Measurements from ENCODE around the gene KCNIP4. TPM values are rescaled to one million over a fixed set of nuclear protein-coding genes. Genes with fewer than 3 reads are reported as not detected.

Gene KCNIP4
- total RNA-seq, 1 donor from 2014 or later, result 3.3 TPM

DNA sequence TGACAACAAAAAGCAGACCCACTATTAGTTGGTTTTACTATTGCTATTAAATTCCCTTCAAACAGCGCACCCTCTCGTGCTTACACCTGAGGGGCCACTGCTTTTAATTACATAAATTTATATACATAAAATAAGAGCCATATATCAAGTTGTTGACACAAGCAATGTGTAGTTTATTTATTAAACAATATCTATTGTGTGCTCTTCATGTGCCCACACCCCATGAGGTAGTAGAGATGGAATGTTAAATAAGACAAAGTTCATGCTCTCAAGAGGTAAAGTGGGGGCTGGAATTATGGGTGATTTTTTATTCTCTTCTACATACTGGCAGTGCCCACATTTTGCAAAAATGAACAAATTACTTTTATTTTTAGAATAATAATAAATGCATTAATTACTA is 47.3 kb downstream of the KCNIP4 start:
- no peak for DNase-seq (ENCODE audit: low spot score)

DNA sequence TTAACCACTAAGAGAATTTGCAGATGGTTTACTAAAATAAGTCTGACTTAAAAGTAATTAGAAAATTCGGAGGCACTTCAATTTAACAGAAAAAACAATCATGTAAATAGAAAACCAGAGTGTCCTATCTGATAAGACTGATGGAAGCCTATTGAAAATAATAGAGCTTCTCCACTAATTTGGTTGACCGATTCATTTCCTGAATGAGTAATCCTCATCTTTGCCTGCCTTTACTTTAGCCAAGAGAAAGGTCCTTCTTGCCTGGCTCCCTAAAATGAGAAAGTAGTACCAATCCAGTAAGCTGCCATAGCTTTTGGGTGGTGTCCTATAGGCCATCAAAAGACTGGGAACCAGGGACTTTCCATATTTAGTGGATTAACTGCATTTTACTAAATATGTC is 48.4 kb downstream of the KCNIP4 start:
- DNase-seq (ENCODE audit: low spot score), result no peak

DNA sequence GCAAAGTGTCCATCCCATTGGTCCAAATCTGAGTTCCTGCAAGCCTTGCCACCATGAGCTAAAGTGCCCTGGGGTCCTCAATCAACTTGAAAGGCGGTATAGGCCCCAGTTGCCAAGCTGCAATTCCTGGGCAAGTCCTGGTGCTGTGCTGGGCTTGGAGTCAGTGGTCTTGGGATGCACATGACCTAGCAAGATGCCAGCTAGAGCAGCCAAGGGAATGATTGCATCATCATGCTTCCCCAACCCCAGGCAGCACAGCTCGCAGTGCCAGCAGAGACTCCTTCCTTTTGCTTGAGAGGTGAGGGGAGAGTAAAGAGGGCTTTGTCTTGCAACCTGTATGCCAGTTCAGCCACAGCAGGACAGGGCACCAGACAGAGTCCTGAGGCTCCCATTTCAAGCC is 50.5 kb downstream of the KCNIP4 start:
- no peak for DNase-seq (ENCODE audit: low spot score)

DNA sequence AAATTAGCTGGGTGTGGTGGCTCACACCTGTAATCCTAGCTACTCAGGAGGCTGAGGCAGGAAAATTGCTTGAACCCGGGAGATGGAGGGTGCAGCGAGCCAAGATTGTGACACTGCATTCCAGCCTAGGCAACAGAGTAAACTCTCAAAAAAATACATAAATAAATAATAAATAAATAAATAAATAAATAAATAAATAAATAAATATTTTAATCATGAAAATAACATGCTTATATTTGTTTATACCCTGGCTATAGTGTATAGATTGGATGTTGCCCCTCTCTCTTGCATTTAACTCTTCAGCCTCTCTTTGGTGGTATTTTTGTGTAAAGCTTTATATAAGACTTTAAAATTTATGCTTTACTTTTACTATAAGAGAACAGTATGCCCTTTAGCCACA is 51.8 kb downstream of the KCNIP4 start:
- no peak for DNase-seq (ENCODE audit: low spot score)

- DNase-seq (ENCODE audit: low spot score), result no peak
These were observed 55.4 kb downstream of the KCNIP4 start for GRCh38 chr4:21893136-21893535.

DNA sequence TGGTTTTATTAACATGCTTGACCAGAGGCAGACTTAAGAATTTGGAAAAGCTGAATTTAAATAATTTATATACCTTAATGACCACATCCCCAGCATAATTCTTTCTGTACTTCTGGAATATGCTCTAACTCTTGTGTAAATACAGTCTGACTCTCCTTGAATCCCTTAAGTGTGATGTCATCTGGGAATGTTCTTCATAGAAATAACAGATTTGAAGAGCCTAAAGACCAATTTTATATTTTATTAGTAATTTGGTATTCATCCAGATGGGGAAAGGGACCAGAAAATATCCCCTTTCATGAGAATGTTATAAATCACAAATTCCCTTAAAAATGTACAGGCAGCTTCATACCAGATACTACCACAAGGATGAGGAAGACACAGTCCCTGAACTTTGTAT is 58.3 kb downstream of the KCNIP4 start:
- DNase-seq (ENCODE audit: low spot score), result no peak

GRCh38 chr4:21888195-21888976 is 60.2 kb downstream of the KCNIP4 start:
- DNase-seq (ENCODE audit: low spot score), result no peak

- no peak for DNase-seq (ENCODE audit: low spot score)
These were observed 61.1 kb downstream of the KCNIP4 start for GRCh38 chr4:21887481-21887880.

- DNase-seq (ENCODE audit: low spot score), result no peak
These were observed 62.8 kb downstream of the KCNIP4 start for GRCh38 chr4:21885770-21886169.

DNA sequence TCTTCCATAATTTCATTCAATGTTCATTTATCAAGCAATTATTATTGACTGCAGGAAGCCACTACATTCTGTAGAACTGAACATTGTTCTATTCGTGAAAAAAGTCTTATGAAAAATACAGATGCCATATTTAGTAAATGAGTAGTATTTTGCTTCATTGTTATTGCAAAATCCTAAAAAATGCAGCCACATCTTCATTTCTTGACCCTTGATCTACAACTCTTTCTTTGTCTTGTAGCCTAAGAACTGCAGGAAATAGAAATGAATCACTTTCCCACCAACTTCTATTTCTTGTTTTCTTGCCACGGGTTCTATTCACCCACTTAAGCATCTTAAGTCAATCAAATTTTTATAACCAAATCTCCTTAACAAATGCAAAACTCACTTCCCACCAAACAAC is 63.3 kb downstream of the KCNIP4 start:
- no peak for DNase-seq (ENCODE audit: low spot score)

DNA sequence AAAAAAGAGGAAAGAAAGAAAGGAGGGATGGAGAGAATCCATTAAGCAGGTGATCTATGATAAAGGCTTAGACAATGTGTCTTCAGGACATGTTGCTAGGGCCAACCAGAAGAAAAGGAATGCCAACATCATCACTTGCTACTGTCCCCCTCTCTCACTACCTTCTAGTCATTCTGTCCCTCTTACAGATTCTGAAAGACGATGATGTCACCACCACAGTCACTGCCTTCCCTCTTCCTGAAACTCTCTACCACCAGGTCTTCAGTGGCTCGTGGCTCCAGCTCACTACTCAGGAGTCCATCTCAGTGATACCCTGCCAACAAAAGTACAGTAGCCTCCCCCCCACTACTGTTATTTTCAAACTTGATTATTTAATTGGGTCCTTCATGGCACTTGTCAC is 64.0 kb downstream of the KCNIP4 start:
- no peak for DNase-seq (ENCODE audit: low spot score)

- DNase-seq (ENCODE audit: low spot score), result no peak
These were observed 66.3 kb downstream of the KCNIP4 start for GRCh38 chr4:21882051-21882839.

- DNase-seq (ENCODE audit: low spot score), result no peak
These were observed 69.4 kb downstream of the KCNIP4 start for GRCh38 chr4:21879187-21879586.

DNA sequence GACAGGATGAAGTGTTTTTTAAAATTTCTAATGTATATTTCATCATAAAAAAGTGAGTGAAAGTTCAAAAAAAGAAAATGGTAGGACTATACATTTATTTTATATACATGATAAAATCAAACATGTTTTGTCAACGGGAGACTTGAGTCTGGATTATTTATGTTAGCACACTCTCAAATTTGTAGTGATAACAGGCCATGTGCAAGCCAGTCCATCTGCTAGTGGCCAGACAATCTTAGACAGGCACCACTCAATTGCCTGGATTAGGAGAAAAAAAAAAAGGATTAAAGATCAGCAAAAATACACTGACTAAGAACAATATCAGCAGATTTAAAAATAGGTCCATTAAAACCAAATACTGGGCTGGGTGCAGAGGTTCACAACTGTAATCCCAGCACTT is 71.9 kb downstream of the KCNIP4 start:
- no peak for DNase-seq (ENCODE audit: low spot score)

DNA sequence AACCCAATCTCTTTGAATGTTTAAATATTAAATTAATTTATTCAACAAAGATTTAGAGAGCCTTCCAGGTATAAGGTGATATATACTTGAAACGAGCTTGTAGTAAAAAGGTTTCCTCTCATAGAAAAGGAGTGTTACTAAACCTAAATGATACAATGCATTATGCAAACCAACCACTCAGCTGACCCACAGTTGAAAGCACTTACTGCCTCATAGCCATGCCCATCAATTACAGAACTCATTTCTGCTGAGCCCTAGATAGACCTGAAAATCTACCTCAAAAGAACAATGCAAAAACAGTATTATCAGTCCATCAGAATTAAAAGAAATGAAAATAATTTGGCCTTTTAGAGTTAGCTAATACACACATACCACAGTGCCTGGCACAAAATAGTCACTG is 75.4 kb downstream of the KCNIP4 start:
- no peak for DNase-seq (ENCODE audit: low spot score)

GRCh38 chr4:21872101-21872500 is 76.5 kb downstream of the KCNIP4 start:
- DNase-seq (ENCODE audit: low spot score), result no peak

- DNase-seq (ENCODE audit: low spot score), result no peak
These were observed 78.4 kb downstream of the KCNIP4 start for GRCh38 chr4:21869978-21870745.

DNA sequence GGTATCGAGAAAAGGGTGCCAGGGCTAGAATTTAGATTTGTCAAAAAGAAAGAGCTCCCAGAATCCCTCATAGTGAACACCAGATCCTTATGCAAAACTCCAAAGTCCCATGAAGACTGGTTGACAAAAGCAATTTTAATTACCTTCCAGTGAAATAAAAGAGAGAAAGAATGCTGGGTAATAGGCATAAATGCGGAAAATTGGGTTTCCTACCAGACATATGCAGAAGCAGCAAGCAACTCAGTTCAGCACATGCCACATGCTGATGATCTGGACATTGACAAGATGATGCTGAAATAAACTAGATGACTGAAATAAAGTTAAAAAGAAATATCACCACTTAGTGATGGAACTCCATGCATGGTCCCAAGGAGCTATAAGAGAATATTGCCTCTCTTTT is 83.9 kb downstream of the KCNIP4 start:
- no peak for DNase-seq (ENCODE audit: low spot score)

DNA sequence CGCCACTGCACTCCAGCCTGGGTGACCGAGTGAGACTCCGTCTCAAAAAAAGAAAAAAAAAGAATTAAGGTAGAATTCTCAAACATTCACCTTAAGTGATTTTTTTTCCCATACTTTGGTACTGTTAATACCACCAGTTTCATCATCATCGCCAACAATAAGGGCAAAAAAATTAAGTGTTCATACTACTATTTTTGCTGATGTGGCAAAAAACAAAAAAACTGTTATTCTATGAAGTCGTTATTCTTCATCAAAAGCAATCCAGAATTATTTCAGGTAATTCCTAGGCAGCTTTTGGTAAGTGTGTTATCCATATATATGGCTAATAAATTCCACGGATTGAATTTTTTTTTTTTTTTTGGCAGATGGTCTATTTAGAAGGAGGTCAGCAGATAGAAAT is 85.7 kb downstream of the KCNIP4 start:
- DNase-seq (ENCODE audit: low spot score), result no peak

- DNase-seq (ENCODE audit: low spot score), result no peak
These were observed 89.6 kb downstream of the KCNIP4 start for GRCh38 chr4:21858971-21859370.

DNA sequence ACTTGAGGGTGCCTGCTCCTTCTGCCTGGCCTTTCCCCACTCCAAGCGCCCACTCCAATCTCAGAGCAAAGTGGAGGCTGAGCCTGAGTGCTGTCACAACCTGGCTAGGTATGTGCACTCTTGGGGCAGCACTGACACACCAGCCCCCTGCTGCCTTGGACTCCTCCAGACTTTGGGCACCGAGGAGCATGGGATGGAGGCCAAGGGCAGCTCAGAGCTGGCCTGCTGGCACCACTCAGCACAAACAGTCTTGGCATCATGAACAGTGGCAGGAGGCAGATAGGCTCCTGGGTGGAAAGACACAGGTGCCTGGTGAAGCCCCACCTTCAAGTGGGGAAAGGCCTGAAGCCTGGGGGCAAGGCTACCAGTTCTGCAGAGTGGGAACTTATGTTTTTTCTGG is 91.8 kb downstream of the KCNIP4 start:
- DNase-seq (ENCODE audit: low spot score), result no peak

GRCh38 chr4:21856301-21856700 is 92.3 kb downstream of the KCNIP4 start:
- DNase-seq (ENCODE audit: low spot score), result no peak

DNA sequence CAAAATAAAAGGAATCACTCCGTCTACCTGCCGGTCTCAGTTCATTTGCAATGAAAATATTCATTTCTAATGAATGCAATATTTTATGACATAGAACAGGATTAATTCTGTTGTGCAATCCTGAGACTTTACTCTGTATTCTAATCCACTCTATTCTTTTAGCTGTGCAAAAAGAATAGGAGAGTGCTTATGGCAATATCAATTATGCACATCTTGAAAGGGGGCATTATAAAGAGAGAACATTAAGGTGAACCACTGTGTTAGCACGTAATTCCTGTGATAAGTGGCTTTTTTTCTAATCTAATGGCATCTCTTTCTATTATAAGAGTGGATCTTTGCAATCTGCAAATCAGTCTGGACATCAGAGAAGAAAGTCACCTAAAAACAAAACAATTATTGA is 99.5 kb downstream of the KCNIP4 start:
- no peak for DNase-seq (ENCODE audit: low spot score)
